IPS-NIHi7 (cell line): ENCODE results near the gene SUSD2.
"Not testable (repeated sequence)": the region's sequence is repeated elsewhere in the genome, so short reads cannot be mapped to it uniquely, and the experiment has no call there.

Source experiments
- DNase-seq: peaks from one replicate; pipeline ENCODE4 v3.0.0; 2012; ENCODE audit warnings: mixed read lengths; ENCODE audit errors: extremely low spot score

SUSD2 gene

DNA sequence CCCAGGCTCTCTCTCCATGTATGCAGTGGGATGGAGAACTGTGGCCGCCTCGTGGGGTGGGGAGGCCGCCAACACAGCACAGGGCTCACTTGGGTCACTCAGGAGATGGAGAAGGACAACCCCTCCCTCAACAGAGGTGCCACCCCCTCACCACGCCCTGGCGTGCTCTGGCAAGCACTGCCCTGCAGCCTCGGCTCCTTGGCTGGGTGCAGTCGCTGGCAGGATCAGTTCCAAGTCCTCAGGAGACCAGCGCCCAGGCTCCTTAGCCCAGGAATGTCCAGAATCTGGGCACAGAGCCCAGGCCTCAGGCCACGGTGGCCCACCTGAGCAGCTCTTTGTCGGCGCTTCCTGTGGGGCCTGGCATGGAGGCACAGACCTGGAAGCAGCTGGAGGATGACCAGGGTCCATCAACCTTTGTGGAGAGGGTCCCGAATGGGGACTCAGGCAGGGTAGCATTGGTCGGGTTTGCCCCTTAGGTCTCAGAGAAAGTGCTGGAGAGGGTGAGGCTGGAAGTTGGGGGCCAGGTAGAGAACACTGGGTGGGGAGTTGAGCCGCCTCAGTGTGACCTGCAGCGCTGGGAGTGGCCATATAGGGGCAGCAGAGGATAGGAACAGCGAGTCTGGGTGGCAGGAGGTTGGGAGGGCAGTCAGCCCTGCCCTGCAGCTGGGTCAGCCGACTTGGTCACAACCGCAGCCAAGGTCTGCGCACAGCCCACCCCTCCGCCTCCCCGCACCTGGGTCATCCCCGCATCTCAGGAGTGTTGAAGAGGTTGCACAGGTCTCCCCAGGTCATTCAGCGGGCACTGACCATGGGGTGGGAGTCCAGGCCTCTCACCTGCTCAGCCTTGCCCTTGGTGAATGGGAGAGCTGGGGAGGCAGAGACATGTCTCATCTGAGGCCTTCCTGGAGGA is 8.2 kb downstream of the SUSD2 start:
- DNase-seq = peak; percentile 94

- no peak for DNase-seq
These were observed 8.9 kb downstream of the SUSD2 start for GRCh38 chr22:24190159-24190540.

GRCh38 chr22:24190596-24191208 is 9.4 kb downstream of the SUSD2 start:
- no peak for DNase-seq

GRCh38 chr22:24191381-24191841 is 10.1 kb downstream of the SUSD2 start:
- DNase-seq = no peak

DNA sequence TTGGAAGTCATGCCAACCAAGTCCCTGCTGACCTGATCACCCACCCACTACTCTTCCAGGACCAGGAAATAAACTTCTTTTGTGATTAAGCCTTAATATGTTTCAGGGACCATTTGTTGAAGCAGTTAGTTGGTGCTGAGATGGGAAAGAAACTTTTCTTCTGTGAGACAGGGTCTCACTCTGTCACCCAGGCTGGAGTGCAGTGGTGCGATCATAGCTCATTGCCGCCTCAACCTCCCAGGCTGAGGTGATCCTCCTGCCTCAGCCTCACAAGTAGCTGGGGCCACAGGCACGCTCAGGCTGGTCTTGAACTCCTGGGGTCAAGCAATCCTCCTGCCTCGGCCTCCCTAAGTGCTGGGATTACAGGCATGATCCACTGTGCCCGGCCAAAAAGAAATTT is 10.6 kb downstream of the SUSD2 start:
- no peak for DNase-seq

DNA sequence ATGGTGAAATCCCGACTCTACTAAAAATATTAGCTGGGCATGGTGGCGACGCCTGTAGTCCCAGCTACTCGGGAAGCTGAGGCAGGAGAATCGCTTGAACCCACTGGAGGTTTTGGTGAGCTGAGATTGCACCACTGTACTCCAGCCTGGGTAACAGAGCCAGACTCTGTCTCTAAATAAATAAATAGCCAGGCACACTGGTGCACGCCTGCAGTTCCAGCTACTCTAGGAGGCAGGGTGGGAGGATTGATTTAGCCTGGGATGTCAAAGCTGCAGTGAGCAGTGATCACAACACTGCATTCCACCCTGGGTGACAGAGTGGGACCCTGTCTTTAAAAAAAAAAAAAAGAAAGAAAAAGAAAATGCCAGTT is 17.4 kb downstream of the SUSD2 start:
- DNase-seq = no peak

GRCh38 chr22:24200619-24201212 is 19.4 kb downstream of the SUSD2 start:
- no peak for DNase-seq

DNA sequence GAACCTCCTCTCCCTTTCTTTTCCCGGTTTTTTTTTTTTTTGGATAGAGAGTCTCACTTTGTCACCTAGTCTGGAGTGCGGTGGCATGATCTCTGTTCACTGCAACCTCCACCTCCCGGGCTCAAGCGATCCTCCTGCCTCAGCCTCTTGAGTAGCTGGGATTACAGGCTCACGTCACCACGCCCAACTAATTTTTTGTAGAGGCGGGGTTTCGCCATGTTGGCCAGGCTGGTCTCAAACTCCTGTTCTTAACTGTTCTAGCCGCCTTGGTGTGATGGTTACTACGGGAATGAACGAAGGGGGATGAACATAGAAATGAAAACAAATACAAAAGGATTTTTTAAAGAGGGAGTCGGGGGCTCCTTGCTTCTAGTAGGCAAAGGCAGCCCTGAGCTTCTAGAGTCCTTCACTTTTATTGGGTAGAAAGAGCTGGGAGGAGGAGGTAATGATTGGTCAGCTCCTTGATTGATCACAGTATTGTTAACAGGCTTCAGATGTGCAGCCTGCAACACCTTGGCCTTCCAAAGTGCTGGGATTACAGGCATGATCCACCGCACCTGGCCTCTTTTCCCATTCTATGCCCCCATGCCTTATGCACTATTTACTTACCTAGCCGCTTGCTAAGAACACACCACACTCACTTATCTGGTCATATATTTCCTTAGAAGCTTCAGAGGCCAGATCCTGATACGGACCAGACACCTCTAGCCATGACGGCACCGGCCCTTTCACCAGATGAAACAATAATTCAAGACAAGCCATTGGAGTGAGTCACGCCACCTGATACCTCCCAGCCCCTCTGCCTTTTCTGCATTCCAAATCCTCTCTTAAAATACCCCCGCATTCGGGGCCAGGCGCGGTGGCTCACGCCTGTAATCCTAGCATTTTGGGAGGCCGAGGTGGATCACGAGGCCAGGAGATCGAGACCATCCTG is 20.7 kb downstream of the SUSD2 start:
- DNase-seq = no peak

GRCh38 chr22:24203856-24204255 is 22.6 kb downstream of the SUSD2 start:
- DNase-seq = not testable (repeated sequence)

GRCh38 chr22:24205438-24206195 is 24.3 kb downstream of the SUSD2 start:
- DNase-seq = no peak

DNA sequence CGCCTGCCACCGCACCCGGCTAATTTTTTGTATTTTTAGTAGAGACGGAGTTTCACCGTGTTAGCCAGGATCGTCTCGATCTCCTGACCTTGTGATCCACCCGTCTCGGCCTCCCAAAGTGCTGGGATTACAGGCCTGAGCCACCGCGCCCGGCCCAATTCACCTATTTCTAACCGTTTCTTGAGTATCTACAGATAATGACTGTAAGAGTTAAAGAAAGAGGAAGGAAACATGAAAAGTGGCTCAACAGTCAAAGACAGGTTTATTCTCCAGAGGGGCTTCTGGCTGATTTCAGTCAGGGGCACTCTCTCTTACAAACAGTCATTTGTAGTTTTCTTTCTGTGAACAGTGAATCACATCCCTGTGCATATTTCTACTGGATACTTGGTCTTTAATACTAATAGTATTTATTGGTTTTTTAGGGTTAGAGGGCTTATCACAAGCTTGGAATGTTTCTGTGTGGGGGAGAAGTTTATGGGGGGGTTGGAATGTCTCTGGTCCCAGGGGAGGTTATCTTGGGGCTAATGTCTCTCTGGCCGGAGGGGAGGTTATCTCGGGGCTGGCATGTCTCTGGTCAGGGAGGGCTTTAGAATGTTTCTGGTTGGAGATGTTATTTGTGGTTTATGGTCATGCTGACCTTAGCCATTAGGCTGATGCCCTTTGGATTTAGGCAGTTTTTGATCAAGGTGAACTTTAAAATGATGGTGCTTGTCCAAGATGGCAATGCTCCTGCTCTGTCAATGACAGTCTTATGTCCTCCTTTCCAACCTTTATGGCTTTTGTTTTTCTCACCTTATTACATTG is 25.4 kb downstream of the SUSD2 start:
- DNase-seq = not testable (repeated sequence)

GRCh38 chr22:24207264-24208011 is 26.2 kb downstream of the SUSD2 start:
- no peak for DNase-seq

GRCh38 chr22:24208012-24208749 is 26.9 kb downstream of the SUSD2 start:
- peak; percentile 20 for DNase-seq

GRCh38 chr22:24209016-24209415 is 27.7 kb downstream of the SUSD2 start:
- DNase-seq = no peak

- DNase-seq = no peak
These were observed 28.4 kb downstream of the SUSD2 start for GRCh38 chr22:24209687-24210086.

- not testable (repeated sequence) for DNase-seq
These were observed 29.1 kb downstream of the SUSD2 start for GRCh38 chr22:24210409-24210808.

GRCh38 chr22:24211716-24212115 is 30.4 kb downstream of the SUSD2 start:
- DNase-seq = not testable (repeated sequence)

- DNase-seq = not testable (repeated sequence)
These were observed 31.8 kb downstream of the SUSD2 start for GRCh38 chr22:24213111-24213510.
